Activated CD4-positive, alpha-beta T cell treated with anti-CD3 and anti-CD28 coated beads, Interleukin-2, amount 50 U/mL, for 1 hour (primary cell): ENCODE data around the gene PHKB.
"Not testable (repeated sequence)": the region's sequence is repeated elsewhere in the genome, so short reads cannot be mapped to it uniquely, and the experiment has no call there.

Experiments used
- DNase-seq: peaks from one replicate; pipeline ENCODE4 v3.0.0-alpha.2; 2020

PHKB gene

GRCh38 chr16:47470211-47470610 lies 9.1 kb downstream of the PHKB start:
- DNase-seq = no peak

GRCh38 chr16:47470810-47471209 lies 9.7 kb downstream of the PHKB start:
- no peak for DNase-seq

DNA sequence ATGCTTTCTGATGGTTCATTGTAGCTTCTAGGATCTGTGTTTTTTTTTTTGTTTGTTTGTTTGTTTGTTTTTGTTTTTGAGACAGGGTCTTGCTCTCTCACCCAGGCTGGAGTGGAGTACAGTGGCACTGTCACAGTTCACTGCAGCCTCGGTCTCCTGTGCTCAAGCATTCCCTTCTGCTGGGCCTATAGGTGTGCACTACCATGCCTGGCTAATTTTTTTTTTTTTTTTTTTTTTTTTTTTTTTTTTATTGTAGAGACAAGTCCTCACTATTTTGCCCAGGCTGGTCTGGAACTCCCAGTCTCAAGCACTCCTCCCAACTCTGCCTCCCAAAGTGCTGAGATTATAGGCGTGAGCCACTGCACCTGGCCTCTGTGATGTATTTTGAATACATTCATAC lies 11.9 kb downstream of the PHKB start:
- not testable (repeated sequence) for DNase-seq

- DNase-seq = no peak
These were observed 12.7 kb downstream of the PHKB start for GRCh38 chr16:47473792-47474191.

DNA sequence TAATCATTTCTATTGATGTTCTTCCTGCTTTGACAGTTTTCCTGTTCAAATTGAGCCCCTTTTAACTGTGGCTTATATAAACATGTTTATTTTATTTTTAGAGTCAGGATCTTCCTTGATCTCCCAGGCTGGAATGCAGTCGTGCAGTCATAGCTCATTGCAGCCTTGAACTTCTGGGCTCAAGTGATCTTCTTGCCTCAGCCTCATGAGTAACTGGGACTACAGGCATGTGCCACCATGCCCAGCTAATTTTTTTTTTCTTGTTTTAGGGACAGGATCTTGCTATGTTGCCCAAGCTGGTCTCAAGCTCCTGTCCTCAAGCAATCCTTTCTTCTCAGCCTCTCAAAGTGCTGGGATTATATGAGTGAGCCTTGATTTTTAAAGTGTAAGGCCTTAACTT lies 14.7 kb downstream of the PHKB start:
- DNase-seq = no peak

GRCh38 chr16:47476654-47477345 lies 15.7 kb downstream of the PHKB start:
- no peak for DNase-seq

DNA sequence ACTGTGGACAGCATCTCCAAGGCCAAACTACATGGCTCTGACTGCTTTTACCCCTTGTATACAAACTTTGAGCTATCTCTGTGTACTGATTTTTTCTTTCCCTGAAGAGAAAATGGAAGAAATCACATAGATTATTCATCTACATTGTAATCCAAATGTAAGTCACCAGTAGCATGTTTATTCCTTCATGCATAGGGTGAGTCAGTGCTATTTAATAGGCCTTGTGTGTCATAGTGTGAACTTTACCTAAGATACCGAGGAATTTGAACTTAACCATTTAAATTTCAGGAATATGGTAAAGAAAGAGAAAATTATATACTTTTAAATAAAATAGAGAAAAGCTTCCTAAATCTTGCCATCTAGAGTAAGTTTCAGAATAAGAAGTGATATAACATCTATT lies 16.5 kb downstream of the PHKB start:
- no peak for DNase-seq

- no peak for DNase-seq
These were observed 19.3 kb downstream of the PHKB start for GRCh38 chr16:47480410-47480809.

DNA sequence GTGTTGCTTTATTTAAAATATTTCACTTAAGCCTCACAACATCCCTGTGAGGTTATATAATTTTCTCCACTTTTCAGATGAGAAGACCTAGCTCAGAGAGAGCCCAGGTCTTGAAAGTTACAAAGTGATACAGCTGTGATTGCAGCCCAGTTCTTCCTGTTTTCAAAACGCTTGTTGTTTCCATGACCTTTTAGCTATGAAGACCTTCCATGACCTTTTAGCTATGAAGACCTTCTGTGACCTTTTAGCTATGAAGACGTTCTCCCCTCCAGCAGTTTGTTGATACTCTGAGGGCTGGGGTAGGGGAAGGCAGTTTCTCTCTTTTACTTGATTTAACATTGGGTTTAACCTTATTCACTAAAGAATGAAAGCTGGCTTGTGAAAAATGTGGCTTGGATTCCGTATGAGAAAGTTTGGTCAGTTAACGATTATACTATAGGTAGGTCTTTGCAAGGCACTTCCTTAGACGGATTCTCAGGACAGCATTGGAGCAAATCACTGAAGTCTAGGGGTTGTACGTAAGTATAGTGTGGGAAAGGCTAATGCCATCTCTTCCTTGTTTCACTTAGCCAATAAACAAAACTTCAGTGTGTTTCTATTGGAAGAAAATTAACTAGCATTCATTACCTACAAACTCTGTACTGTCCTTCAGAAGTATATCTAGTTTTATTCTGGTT lies 20.7 kb downstream of the PHKB start:
- DNase-seq = no peak

DNA sequence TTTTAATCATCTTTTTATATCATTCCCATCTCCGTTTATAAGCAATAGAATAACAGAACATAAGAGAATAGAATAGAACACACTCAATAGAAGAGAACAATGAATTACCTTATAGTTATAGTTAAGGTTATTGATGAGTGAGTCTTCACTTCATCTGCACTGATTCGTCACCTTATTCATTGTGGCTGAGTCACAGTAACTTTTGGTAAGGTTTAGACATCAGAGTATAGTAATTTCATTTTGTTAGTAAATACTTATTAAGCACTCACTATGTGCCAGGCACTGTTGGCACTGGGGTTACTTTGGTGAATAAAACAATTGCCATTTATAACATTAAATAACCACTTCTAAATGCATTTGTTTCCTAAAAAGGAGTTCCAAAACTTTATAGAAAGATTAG lies 22.5 kb downstream of the PHKB start:
- DNase-seq = no peak

- no peak for DNase-seq
These were observed 25.7 kb downstream of the PHKB start for GRCh38 chr16:47486856-47487255.

GRCh38 chr16:47488051-47488450 lies 26.9 kb downstream of the PHKB start:
- DNase-seq = no peak

DNA sequence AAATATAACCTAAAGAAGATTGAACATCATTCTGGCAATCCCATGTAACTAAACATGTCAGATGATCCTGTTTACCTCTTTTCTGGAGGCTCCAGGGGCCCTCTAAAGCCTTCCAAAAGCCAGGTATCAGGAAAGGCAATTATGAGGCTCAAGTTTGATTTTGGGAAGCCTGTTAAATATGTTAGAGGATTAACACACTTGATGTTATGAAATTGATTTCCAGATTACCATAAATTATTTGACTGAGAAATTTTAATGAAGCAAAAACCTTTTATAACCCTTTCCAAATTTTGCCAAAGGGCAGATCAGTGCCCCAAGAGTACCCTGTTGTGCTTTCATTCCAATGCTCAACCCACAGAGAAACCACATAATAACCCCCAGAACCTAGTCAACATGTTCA lies 29.3 kb downstream of the PHKB start:
- no peak for DNase-seq

DNA sequence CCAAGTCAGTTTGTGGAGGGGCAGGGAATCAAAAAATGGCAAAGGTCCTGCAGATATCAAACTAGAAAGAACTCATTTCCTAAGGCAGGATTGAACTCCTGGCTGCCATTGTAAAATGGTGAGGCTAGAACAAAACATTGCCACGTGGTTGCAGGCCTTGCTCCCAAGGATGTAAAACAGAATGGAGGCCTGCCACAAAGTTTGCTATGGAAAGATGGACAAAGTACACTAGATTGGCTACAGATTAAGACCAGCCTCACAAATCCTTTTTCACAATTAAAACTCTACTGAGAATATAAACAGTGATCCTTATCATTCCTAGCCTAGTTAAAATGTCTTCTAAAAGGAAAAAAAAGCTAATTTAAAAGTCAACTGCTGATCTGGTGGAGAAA lies 30.9 kb downstream of the PHKB start:
- DNase-seq = no peak

GRCh38 chr16:47492428-47493377 lies 31.6 kb downstream of the PHKB start:
- no peak for DNase-seq

DNA sequence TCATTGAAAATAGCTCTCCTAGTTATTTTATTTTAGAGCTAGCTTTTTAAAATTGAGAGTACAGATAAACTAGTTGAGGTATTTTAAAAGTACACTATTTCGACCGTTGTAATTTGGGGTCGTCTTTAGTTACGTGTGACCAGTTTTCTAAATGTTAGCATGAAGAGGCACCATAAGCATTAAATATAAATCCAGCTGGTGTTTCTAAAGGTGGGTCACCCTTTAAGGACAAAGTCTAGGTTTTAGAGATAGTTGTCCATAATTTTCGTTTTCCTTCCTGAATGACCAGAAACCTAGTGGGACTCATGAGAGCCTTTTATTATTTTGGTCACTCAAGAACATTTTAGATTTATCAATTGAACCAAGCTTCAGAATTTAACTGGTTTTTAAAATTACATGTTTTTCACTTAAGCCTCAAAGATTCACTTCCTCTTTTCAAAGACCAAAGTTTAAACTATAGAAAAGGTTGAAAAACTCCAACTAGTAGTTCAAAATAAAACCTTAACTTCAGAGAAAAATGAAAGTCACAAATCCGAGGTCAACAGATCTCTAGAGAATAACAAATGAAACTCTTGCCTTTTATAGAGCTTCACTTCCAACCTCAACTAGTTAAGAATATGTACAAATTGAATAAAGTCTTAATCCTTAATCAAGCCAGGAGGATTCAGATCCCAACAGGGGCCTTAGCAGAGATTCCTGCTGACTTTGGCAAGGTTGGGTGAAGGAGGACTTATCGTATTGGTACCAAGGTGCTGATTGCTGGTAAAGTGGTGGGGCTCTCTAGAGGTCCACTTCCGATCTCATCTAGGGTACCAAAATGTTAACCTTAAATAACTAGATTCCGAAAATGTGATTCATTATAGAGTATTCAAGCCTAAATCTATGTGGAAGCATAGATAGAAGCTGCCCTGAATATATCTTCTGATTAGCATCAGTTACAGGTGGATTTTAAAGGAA lies 32.5 kb downstream of the PHKB start:
- no peak for DNase-seq

DNA sequence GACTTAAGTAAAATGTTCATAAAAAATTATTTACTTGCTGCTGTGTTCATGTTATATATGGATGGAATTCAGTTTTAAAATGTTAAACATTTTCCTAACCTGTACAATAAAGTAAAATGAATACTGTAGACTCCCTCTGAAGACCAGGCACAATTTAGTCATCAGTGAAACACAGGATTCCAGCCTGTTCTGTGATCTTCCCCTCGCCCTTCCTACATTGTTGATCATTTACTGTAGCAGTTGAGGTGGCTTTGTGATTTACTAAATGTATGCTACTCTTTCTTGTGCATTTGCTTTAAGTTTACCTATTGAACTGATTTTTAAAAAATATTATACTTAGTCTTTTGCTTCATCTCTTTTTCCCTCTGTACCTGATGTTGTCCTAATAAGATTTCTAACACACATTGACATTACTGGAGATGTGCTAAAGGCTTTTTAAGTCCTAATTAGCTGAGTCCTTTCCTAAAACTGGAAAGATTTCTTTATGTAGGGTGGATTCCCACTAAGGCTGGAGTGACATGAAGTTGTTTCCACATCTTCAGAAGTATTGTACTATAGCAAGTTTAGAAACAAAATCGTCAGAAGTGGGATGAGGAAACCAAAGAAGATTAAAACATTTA lies 38.1 kb downstream of the PHKB start:
- no peak for DNase-seq

GRCh38 chr16:47499700-47500264 lies 38.7 kb downstream of the PHKB start:
- no peak for DNase-seq

DNA sequence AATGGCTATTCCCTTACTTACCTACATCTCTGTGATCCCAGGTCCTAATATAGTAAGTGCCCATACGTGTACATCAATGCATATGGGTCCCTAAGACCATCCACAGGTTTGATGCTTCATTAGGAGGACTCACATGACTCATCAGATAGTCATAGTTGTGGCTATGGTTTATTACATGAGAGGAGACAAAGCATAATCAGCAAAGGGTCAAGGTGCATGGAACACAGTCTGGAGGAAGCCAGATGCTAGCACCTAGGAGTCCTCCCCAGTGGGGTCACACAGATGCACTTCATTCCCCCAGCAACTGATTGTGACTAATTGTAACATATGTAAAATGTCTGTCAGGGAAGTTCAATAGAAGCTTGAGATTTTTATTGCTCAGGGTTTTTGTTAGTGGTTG lies 42.8 kb downstream of the PHKB start:
- no peak for DNase-seq

DNA sequence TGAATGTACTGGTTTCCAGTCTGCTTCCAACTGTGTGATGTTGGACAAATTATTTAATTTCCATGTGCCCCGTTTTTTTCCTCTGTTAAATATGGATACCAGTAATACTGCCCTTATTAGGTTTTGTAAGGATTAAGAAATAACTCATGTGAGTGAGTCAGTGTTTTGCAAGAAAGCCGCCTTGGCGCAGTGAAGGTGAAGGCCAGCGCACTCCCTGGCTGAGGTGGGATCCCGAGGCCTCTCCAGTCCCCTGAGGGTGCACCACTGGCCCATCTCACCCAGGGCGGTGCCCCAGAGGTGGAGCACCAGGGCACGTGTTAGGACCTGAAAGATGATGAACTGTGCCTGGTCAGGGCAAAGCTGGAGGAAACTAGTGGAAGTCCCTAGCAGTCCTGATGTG lies 43.5 kb downstream of the PHKB start:
- no peak for DNase-seq

DNA sequence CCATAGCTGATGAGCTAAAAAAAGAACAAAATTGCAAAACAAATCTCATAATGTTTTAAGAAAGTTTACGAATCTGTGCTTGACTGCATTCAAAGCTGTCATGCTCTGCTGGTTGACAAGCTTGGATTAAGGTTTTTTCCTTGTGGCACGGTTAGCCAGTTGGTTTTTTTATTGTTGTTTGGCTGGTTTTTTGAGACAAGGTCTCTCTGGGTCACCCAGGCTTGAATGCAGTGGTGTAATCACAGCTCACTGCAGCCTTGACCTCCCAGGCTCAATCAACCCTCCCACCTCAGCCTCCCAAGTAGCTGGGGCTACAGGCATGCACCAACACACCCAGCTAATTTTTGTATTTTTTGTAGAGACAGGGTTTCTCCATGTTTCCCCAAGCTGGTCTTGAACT lies 45.7 kb downstream of the PHKB start:
- DNase-seq = no peak

- no peak for DNase-seq
These were observed 46.6 kb downstream of the PHKB start for GRCh38 chr16:47507701-47508100.
